Neural cell (in vitro differentiated cells): ENCODE data around the gene PIP5K1A. TPM values are rescaled to one million over a fixed set of nuclear protein-coding genes. Genes with fewer than 3 reads are reported as not detected.

Experiments used
- H2AFZ ChIP-seq: fragments of 200-600, 300-800 bp; sonication (generic), shearing (Covaris generic); 2 replicates; pipeline ENCODE4 v1.6.0; 2014; ENCODE audit warnings: low read depth, mild to moderate bottlenecking, antibody characterized with exemption, low read length, moderate library complexity
- H3F3A ChIP-seq: fragments of 200-600 bp; shearing (Covaris generic); 2 replicates; pipeline ENCODE4 v1.6.1; 2016; ENCODE audit warnings: mild to moderate bottlenecking, moderate library complexity, mixed read lengths, antibody characterized with exemption, low read length; ENCODE audit not compliant: insufficient read depth, poor library complexity, severe bottlenecking
- H3K27ac ChIP-seq: fragments of 200-600, 300-800 bp; sonication (generic), shearing (Covaris generic); 2 replicates; pipeline ENCODE4 v1.5.1; 2014; ENCODE audit warnings: mild to moderate bottlenecking, low read length, moderate library complexity
- H3K27me3 ChIP-seq: fragments of 300-800, 200-600 bp; sonication (generic), shearing (Covaris generic); 2 replicates; pipeline ENCODE4 v1.6.0; 2014; ENCODE audit warnings: mild to moderate bottlenecking, low read depth, low read length, moderate library complexity; ENCODE audit not compliant: insufficient read depth
- H3K36me3 ChIP-seq: fragments of 300-800, 200-600 bp; sonication (generic), shearing (Covaris generic); 2 replicates; pipeline ENCODE4 v1.5.1; 2014; ENCODE audit warnings: mild to moderate bottlenecking, antibody characterized with exemption, low read length, moderate library complexity; ENCODE audit not compliant: insufficient read depth
- H3K4me2 ChIP-seq: fragments of 300-800, 200-600 bp; sonication (generic), shearing (Covaris generic); 2 replicates; pipeline ENCODE4 v1.6.0; 2014; ENCODE audit warnings: mild to moderate bottlenecking, low read length
- H3K4me3 ChIP-seq: fragments of 300-800, 200-600 bp; sonication (generic), shearing (Covaris generic); 2 replicates; pipeline ENCODE4 v1.5.1; 2014; ENCODE audit warnings: mild to moderate bottlenecking, low read length, moderate library complexity
- H3K79me2 ChIP-seq: fragments of 200-600 bp; shearing (Covaris generic); replicated peaks from 2 replicates; pipeline ENCODE4 v1.6.0; 2014; ENCODE audit warnings: mild to moderate bottlenecking, low read length, moderate library complexity; ENCODE audit not compliant: insufficient read depth
- H3K9ac ChIP-seq: fragments of 300-800, 200-600 bp; sonication (generic), shearing (Covaris generic); 2 replicates; pipeline ENCODE4 v1.6.1; 2016; ENCODE audit warnings: mild to moderate bottlenecking, low read length, mixed read lengths
- H3K9me2 ChIP-seq: fragments of 200-600 bp; shearing (Covaris generic); 2 replicates; pipeline ENCODE4 v1.6.1; 2016; ENCODE audit warnings: mild to moderate bottlenecking, low read length, mixed read lengths; ENCODE audit not compliant: insufficient read depth
- H3K9me3 ChIP-seq: fragments of 200-600, 300-800 bp; sonication (generic), shearing (Covaris generic); 2 replicates; pipeline ENCODE4 v1.6.1; 2016; ENCODE audit warnings: mild to moderate bottlenecking, mixed run types, low read length, moderate library complexity, mixed read lengths
- H4K20me1 ChIP-seq: fragments of 200-600 bp; shearing (Covaris generic); 2 replicates; pipeline ENCODE4 v1.6.1; 2016; ENCODE audit warnings: mild to moderate bottlenecking, mixed run types; ENCODE audit not compliant: insufficient read depth
- EP300 ChIP-seq: fragments of 450-650 bp; conservative IDR thresholded peaks from 2 replicates; pipeline ENCODE4 v1.6.1; 2014; ENCODE audit warnings: antibody characterized with exemption, mild to moderate bottlenecking, moderate library complexity; ENCODE audit not compliant: poor library complexity, severe bottlenecking
- EZH2 ChIP-seq: fragments of 200-600, 300-800 bp; shearing (Covaris generic), sonication (generic); IDR thresholded peaks from 2 replicates; pipeline ENCODE4 v1.6.1; 2014; ENCODE audit warnings: antibody characterized with exemption, low read length, borderline replicate concordance, mild to moderate bottlenecking; ENCODE audit not compliant: insufficient read depth, poor library complexity, severe bottlenecking
- MXI1 ChIP-seq: fragments of 450-650 bp; conservative IDR thresholded peaks from 2 replicates; pipeline ENCODE4 v1.6.1; 2014; ENCODE audit warnings: antibody characterized with exemption, mild to moderate bottlenecking; ENCODE audit not compliant: poor library complexity, severe bottlenecking
- POLR2AphosphoS5 ChIP-seq: IDR thresholded peaks from 2 replicates; pipeline ENCODE4 v1.6.1; 2012
- RAD21 ChIP-seq: fragments of 450-650 bp; conservative IDR thresholded peaks from 2 replicates; pipeline ENCODE4 v1.6.1; 2014; ENCODE audit warnings: antibody characterized with exemption, mild to moderate bottlenecking, moderate library complexity
- SMC3 ChIP-seq: fragments of 450-650 bp; conservative IDR thresholded peaks from 2 replicates; pipeline ENCODE4 v1.6.1; 2014; ENCODE audit warnings: antibody characterized with exemption, mild to moderate bottlenecking, moderate library complexity; ENCODE audit not compliant: poor library complexity
- TAF1 ChIP-seq: IDR thresholded peaks from 2 replicates; pipeline ENCODE4 v1.6.1; 2012; ENCODE audit warnings: low read depth
- polyA plus RNA-seq: library from polyadenylated mRNA; depleted of rRNA; stranded (reverse); fragments of >200 nt; gene quantifications from 2 replicates; pipeline ENCODE4 v1.2.3, GENCODE V29; 2014
- TF ChIP-seq, protein P1 (sequence below): fragments of 450-650 bp; IDR thresholded peaks from 2 replicates; pipeline ENCODE4 v1.5.1; 2014; ENCODE audit warnings: antibody characterized with exemption, mild to moderate bottlenecking, moderate library complexity; ENCODE audit not compliant: poor library complexity, severe bottlenecking
- TF ChIP-seq, protein P2 (sequence below): IDR thresholded peaks from 2 replicates; pipeline ENCODE4 v1.6.1; 2012; ENCODE audit warnings: borderline replicate concordance

Gene PIP5K1A
- polyA plus RNA-seq, 1 donor from 2014 or later: 66.4 TPM

GRCh38 chr1:151222130-151222529 is 23.8 kb downstream of the PIP5K1A start:
- H4K20me1 ChIP-seq: no peaks in the 10 kb centered on the region

GRCh38 chr1:151235235-151235634 is 36.9 kb downstream of the PIP5K1A start:
- Histone ChIP-seq H4K20me1 (no peaks in the 10 kb centered on the region), H3K27ac (no peak overlapping the region), H3K9me3 (no peaks in the 10 kb centered on the region), H2AFZ (no peak overlapping the region), H3K9me2 (no peaks in the 10 kb centered on the region), H3K4me3 (no peak overlapping the region), H3F3A (no peaks in the 10 kb centered on the region), H3K9ac (no peak overlapping the region), H3K4me2 (no peak overlapping the region), H3K36me3 (no peaks in the 10 kb centered on the region), H3K79me2 (no peaks in the 10 kb centered on the region), H3K27me3 (no peaks in the 10 kb centered on the region)
- TF ChIP-seq, protein P1, sequence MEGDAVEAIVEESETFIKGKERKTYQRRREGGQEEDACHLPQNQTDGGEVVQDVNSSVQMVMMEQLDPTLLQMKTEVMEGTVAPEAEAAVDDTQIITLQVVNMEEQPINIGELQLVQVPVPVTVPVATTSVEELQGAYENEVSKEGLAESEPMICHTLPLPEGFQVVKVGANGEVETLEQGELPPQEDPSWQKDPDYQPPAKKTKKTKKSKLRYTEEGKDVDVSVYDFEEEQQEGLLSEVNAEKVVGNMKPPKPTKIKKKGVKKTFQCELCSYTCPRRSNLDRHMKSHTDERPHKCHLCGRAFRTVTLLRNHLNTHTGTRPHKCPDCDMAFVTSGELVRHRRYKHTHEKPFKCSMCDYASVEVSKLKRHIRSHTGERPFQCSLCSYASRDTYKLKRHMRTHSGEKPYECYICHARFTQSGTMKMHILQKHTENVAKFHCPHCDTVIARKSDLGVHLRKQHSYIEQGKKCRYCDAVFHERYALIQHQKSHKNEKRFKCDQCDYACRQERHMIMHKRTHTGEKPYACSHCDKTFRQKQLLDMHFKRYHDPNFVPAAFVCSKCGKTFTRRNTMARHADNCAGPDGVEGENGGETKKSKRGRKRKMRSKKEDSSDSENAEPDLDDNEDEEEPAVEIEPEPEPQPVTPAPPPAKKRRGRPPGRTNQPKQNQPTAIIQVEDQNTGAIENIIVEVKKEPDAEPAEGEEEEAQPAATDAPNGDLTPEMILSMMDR: no peak
- TF ChIP-seq POLR2AphosphoS5 (no peak), TAF1 (no peak)

More at GRCh38 chr1:151222130-151222529, 23.8 kb downstream of the PIP5K1A start:
- no peaks in the 10 kb centered on the region for H3K9me2 ChIP-seq
- H3F3A ChIP-seq: no peaks in the 10 kb centered on the region
- no peaks in the 10 kb centered on the region for H3K27me3 ChIP-seq
- no peak overlapping the region for H2AFZ ChIP-seq
- H3K36me3 ChIP-seq: no peaks in the 10 kb centered on the region
- H3K9ac ChIP-seq: no peak overlapping the region
- H3K79me2 ChIP-seq: peaks cover 34% of the 10 kb centered on the region
- H3K9me3 ChIP-seq: no peaks in the 10 kb centered on the region
- H3K4me3 ChIP-seq: no peak overlapping the region
- H3K4me2 ChIP-seq: no peak overlapping the region
- TF ChIP-seq EZH2 (no peak), RAD21 (no peak)
- no peak overlapping the region for H3K27ac ChIP-seq

GRCh38 chr1:151237678-151238466 is 39.5 kb downstream of the PIP5K1A start:
- H3F3A ChIP-seq: no peaks in the 10 kb centered on the region
- H3K9me3 ChIP-seq: no peaks in the 10 kb centered on the region
- H3K4me3 ChIP-seq: no peak overlapping the region
- H3K36me3 ChIP-seq: no peaks in the 10 kb centered on the region
- H3K9me2 ChIP-seq: no peaks in the 10 kb centered on the region
- H3K9ac ChIP-seq: no peak overlapping the region
- TF ChIP-seq TAF1 (no peak), SMC3 (no peak), EZH2 (no peak), EP300 (no peak), POLR2AphosphoS5 (no peak), MXI1 (no peak), RAD21 (no peak)
- TF ChIP-seq, protein P1: no peak
- TF ChIP-seq, protein P2, sequence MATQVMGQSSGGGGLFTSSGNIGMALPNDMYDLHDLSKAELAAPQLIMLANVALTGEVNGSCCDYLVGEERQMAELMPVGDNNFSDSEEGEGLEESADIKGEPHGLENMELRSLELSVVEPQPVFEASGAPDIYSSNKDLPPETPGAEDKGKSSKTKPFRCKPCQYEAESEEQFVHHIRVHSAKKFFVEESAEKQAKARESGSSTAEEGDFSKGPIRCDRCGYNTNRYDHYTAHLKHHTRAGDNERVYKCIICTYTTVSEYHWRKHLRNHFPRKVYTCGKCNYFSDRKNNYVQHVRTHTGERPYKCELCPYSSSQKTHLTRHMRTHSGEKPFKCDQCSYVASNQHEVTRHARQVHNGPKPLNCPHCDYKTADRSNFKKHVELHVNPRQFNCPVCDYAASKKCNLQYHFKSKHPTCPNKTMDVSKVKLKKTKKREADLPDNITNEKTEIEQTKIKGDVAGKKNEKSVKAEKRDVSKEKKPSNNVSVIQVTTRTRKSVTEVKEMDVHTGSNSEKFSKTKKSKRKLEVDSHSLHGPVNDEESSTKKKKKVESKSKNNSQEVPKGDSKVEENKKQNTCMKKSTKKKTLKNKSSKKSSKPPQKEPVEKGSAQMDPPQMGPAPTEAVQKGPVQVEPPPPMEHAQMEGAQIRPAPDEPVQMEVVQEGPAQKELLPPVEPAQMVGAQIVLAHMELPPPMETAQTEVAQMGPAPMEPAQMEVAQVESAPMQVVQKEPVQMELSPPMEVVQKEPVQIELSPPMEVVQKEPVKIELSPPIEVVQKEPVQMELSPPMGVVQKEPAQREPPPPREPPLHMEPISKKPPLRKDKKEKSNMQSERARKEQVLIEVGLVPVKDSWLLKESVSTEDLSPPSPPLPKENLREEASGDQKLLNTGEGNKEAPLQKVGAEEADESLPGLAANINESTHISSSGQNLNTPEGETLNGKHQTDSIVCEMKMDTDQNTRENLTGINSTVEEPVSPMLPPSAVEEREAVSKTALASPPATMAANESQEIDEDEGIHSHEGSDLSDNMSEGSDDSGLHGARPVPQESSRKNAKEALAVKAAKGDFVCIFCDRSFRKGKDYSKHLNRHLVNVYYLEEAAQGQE: no peak
- no peaks in the 10 kb centered on the region for H3K79me2 ChIP-seq
- no peak overlapping the region for H3K27ac ChIP-seq
- H3K27me3 ChIP-seq: no peaks in the 10 kb centered on the region
- H4K20me1 ChIP-seq: no peaks in the 10 kb centered on the region
- H2AFZ ChIP-seq: no peak overlapping the region
- H3K4me2 ChIP-seq: no peak overlapping the region
